ENCODE results near the gene CTIF.

- TF ChIP-seq, protein P1, sequence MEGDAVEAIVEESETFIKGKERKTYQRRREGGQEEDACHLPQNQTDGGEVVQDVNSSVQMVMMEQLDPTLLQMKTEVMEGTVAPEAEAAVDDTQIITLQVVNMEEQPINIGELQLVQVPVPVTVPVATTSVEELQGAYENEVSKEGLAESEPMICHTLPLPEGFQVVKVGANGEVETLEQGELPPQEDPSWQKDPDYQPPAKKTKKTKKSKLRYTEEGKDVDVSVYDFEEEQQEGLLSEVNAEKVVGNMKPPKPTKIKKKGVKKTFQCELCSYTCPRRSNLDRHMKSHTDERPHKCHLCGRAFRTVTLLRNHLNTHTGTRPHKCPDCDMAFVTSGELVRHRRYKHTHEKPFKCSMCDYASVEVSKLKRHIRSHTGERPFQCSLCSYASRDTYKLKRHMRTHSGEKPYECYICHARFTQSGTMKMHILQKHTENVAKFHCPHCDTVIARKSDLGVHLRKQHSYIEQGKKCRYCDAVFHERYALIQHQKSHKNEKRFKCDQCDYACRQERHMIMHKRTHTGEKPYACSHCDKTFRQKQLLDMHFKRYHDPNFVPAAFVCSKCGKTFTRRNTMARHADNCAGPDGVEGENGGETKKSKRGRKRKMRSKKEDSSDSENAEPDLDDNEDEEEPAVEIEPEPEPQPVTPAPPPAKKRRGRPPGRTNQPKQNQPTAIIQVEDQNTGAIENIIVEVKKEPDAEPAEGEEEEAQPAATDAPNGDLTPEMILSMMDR (IDR thresholded peaks at IDR 0.05; ENCODE audit: low read depth, low read length, missing input control): no peak
- TF ChIP-seq RAD21 (IDR thresholded peaks at IDR 0.05) (peak; percentile 40 to 52), ZBTB33 (IDR thresholded peaks at IDR 0.05) (peak; percentile 46), EGR1 (IDR thresholded peaks at IDR 0.05; ENCODE audit: low read depth in 2 of 2) (peak in 1 of 2 donors; percentile 60), GABPA (IDR thresholded peaks at IDR 0.05 in 1 of 2, conservative IDR thresholded peaks at IDR 0.05 in 1 of 2) (no peak), JUND (IDR thresholded peaks at IDR 0.05) (peak in 1 of 2 donors; percentile 23), TAF1 (conservative IDR thresholded peaks at IDR 0.05) (no peak), REST (IDR thresholded peaks at IDR 0.05) (peak; percentile 75), YY1 (IDR thresholded peaks at IDR 0.05) (peak; percentile 59), FOXA2 (IDR thresholded peaks at IDR 0.05) (peak; percentile 22), FOXA1 (IDR thresholded peaks at IDR 0.05) (peak; percentile 43)
Observed at GRCh38 chr18:48801728-48802542, 263.1 kb downstream of the CTIF start.

Data from liver (tissue), 3 donors.